Epidermal melanocyte (primary cell): Measurements from ENCODE around the gene XPNPEP2.

Experiments
- DNase-seq: peaks from one replicate; pipeline ENCODE4 v3.0.0; 2011; ENCODE audit warnings: low spot score; ENCODE audit not compliant: insufficient read length

The XPNPEP2 gene

DNA sequence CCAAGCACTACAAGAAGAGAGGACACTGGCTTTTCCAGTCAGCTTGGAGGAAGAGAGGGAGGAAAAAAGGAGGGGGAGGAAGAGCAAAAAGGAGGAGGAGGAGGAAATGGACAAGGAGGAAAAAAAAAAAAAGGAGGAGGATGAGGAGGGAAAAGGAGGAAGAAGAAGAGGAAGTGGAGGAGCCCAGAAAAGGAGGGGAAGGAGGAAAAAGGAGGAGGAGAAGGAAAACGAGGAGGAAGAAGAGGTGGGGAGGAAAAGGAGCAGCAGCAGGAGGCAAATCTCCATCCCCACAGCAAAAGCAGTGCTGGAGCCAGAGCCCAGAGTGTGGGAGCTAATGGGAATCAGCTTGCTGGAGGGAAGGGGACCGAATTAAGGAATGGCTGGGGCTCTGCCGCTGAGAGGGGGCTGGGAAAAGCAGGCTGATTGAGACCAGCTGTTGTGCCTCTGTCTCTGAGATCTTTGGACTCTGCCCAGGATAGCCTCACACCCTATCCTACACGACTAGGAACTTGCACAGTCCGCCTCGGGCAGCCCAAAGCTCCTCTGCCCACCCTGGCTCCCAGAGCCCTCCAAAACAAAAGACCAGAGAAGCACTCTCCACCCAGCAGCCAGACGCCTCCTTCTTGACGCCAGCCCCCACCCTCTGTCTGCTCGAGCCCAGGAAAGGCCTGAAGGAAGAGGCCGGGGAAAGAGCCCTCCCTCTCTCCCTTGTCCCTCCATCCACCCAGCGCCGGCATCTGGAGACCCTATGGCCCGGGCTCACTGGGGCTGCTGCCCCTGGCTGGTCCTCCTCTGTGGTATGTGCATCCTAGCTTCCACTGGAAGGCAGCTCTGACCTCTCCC, at the start of gene XPNPEP2:
XPNPEP2 (plus strand) TSS at position 514 of the 843 bp plus-strand sequence; CDS start at position 749, 235 bp downstream.
- DNase-seq = peak; percentile 38

DNA sequence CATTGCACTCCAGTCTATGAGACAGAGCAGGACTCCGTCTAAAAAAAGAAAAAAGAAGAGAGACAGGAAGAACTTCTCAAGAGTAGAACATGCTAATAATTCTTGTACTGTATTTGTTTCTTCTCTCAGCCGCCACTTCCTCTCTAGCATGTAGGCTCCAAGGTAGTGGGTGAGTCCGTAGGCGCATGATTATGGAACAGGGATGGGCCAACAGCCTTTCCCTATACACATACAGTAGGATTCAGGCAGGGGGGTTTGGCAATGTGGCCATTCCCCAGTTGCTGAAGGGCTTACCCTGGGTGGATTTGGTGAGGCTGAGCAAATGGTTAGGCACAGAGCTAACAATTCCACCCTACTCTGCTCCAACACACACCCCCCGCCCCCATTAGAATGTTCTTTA, 49.0 kb upstream of the XPNPEP2 start:
- no peak for DNase-seq

- no peak for DNase-seq
These were observed 48.3 kb upstream of the XPNPEP2 start for GRCh38 chrX:129690435-129690834.

DNA sequence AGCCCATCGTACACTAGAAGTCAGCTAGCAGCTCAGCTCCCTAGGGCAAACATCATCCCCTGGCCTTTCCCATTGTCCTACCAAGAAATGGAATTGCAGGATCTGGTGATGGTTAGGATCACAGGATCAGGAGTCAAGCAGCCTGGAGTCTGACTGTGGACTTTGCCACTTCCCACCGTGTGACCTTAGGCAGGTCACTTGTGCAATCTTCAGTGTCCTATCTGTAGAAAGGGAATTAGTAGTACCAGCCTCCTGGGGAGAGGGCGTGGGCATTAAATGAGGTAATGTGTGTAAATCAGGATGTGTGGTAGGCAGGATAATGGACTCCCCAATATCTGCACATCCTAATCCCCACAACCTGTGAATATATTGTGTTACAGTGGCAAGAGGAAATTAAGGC, 45.4 kb upstream of the XPNPEP2 start:
- no peak for DNase-seq

GRCh38 chrX:129694805-129695204, 44.0 kb upstream of the XPNPEP2 start:
- DNase-seq = no peak

GRCh38 chrX:129695535-129695934, 43.2 kb upstream of the XPNPEP2 start:
- DNase-seq = no peak

- no peak for DNase-seq
These were observed 42.8 kb upstream of the XPNPEP2 start for GRCh38 chrX:129695937-129696336.

- no peak for DNase-seq
These were observed 42.2 kb upstream of the XPNPEP2 start for GRCh38 chrX:129696463-129697155.

DNA sequence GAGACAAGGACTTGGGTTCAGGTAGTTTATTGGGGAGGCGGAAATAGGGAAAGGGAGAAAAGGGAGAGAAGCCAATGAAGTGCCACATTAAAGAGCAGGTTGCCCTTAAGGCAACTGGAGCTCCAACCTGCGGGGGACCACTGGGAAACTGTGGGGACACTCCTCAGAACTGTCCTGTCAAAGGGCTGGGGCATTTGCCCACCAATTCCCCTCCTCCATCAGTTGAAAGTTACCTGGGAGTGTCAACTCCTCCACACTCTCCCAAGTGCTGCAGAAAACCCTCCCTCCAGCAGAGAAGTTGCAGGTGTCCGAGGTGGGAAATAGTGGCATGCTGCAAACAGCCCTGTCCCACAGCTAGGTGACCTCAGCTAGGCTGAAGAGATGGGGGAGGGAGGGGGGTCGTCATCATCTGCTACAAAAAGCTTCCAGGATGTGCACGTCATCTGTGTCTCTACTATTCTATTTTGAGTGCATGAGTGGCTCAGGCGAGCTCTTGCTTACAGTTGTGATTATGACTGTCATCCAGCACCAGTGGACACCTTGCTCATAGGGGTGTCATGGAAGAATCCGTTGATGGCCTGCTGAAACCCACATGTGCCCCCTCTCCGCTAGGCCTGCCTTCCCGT, 41.5 kb upstream of the XPNPEP2 start:
- no peak for DNase-seq

- DNase-seq = no peak
These were observed 40.6 kb upstream of the XPNPEP2 start for GRCh38 chrX:129698150-129698549.

DNA sequence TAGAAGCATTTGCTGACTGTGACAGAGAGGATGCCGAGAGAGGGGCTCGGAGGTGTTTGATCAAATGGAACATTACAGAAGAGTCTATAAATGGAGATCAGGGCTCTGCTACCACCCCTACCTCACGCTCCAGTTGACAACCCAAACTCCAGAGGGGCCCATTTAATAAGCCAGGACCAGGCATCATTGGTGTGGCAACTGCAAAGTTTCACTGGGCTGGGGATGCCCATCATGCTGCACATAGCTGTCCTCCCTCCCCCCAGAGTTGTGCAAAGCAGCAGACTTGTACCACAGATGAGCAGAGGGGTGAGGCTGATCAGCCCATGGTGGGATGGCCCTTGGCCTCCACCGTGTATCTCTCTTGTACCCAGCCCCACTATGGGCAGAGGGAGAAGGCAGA, 38.2 kb upstream of the XPNPEP2 start:
- DNase-seq = no peak

DNA sequence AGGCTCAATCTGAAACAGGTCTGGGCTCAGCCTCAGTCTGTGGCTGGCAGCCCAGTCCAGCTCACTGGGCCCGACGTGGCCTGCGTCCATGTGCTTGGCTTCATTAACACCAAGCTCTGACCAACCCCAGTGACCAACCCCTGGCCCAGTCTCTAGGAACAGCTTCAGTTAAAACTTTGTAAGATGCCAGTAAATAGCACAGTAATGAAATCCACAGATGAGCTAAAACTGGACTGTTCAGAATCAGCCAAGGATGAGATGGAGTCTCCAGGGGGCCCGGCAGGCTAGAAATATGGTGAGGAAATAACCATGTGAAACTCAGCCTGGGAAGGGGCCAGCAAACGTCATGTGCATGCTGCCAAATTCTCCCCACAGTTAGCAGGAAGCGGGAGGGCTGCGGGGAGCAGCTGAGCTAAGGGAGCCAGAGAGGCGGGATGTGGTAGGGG, 37.1 kb upstream of the XPNPEP2 start:
- no peak for DNase-seq

DNA sequence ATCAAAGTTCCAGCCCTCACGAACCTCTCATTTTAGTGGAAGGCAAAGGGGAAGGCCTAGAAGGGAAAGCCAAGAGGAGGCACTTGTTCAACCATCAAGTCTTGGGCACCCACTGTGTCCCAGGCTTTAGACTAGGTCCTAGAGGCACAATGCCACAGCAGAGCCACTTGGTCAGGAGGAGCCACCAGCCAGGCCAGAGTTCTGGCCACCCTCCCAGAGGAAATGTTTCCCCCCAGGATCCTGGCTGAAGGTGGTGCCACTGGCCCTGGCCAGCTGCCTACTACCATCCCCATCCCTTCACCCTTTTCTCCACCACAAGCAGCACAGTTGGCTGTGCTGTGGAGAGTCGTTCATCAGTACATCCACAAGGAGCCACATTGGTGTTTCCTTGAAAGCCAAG, 34.3 kb upstream of the XPNPEP2 start:
- DNase-seq = no peak

DNA sequence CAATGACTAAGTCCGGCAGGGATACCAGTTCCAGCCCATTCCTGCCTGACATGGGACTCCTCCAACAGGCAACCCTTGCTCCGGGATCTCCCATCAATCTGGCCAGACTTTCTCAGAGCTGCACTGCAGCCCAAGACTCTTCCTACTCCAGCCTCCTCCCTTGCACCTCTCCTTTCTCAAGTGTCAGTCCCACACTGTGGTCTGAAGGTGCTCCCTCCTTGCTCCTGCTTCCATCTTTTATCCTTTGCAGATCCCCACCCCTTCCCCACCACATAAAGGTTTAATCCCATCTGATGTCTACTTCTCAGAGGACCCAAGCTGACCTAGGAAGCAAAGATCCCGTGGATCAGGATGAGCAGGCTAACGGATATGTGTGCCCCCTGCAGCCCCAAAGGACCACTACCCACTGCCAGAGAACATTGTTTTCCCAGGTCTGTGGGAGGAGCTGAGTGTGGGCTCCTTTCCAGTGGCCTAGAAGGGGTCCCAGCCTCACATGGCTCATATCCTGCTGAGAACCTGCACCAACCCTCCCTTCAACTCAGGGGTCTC, 33.3 kb upstream of the XPNPEP2 start:
- DNase-seq = no peak

DNA sequence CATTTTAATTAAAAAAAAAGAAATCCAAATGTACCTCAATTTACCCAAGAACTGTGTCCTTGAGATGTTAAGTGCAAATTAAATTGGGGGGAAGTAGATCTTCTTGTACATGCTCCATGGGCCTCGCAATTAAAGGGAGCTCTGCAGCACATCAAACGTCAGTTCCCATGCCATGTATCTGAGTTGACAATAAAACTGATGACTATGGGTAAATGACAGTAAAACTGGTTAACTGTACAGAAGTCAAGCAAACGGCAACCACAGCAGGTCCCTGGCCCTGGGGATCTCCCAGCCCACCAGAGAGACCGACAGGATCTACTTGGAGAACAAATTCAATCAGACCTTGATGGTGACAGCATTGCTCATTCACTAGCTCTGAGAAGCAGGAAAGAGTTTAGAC, 32.8 kb upstream of the XPNPEP2 start:
- no peak for DNase-seq

- peak; percentile 33 for DNase-seq
These were observed 32.2 kb upstream of the XPNPEP2 start for GRCh38 chrX:129706400-129707072.

DNA sequence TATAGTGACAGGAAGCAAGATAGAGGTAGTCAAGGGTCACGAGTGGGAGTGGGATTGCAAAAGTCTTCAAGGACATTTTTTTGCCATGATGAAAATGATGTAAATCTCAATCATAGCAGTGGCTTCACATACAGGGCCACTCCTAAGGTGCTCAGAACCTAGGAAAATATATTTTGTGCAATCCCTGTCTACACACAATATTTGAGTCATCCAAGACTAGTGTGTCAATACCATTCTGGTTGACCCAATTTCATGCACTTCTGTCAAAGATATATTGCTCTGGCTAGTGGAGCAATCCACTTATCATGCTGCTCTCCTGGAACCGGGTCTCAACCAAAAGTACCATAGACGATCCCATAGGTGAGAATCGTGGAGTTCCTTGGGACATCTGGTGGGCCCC, 24.2 kb upstream of the XPNPEP2 start:
- no peak for DNase-seq

- no peak for DNase-seq
These were observed 22.3 kb upstream of the XPNPEP2 start for GRCh38 chrX:129716507-129716906.

- DNase-seq = no peak
These were observed 20.9 kb upstream of the XPNPEP2 start for GRCh38 chrX:129717892-129718291.

- no peak for DNase-seq
These were observed 20.1 kb upstream of the XPNPEP2 start for GRCh38 chrX:129718676-129719075.

GRCh38 chrX:129719268-129719667, 19.5 kb upstream of the XPNPEP2 start:
- DNase-seq = no peak
